HG03196 (cell line): ENCODE results near the gene HMOX1.
"Not testable (repeated sequence)": the region's sequence is repeated elsewhere in the genome, so short reads cannot be mapped to it uniquely, and the experiment has no call there.

Experiments
- ATAC-seq: cut with Tn5 transposase; IDR thresholded peaks from one replicate; pipeline ENCODE4 v1.9.1; 2021; ENCODE audit not compliant: unreplicated experiment

HMOX1 gene

DNA sequence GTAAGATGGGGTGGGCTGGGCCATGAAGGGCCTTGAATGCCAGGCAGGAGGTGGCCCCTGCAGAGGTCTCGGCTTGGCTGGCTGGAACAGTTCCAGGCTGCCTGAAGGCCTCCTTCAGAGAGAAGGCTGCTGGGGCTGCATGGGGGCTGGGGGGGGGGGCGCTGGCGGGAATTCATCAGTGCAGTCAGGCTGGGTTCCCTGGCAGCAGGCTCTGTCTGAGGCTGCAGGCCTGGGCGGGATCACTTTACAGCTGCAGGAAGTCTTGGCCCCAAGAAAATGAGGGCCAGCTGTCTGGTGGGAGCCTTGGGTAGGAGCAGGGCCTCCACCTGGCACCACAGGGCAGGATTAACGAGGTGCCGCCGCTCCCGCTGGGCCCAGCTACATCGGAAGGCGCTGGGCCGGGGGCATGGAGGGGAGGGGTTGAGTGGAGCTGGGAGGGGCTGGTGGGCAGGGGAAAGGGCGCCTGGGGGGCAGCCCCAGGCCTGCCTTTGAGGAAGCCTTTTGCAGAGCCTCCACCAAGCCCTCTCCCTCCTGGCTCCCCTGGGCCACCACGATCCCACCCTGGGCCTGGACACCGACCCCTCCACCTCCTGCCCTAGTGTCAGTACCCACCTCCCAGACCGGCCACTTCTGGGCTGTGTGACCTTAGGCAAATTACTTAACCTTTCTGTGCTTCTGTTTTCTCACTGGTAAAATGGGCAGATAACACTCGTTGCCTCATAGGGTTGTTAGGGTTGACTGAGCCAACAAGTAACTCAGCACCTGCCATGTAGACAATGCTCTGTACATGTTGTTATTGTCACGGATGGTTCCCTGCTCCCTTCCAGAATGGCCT lies 31.0 kb upstream of the HMOX1 start:
- no peak for ATAC-seq

DNA sequence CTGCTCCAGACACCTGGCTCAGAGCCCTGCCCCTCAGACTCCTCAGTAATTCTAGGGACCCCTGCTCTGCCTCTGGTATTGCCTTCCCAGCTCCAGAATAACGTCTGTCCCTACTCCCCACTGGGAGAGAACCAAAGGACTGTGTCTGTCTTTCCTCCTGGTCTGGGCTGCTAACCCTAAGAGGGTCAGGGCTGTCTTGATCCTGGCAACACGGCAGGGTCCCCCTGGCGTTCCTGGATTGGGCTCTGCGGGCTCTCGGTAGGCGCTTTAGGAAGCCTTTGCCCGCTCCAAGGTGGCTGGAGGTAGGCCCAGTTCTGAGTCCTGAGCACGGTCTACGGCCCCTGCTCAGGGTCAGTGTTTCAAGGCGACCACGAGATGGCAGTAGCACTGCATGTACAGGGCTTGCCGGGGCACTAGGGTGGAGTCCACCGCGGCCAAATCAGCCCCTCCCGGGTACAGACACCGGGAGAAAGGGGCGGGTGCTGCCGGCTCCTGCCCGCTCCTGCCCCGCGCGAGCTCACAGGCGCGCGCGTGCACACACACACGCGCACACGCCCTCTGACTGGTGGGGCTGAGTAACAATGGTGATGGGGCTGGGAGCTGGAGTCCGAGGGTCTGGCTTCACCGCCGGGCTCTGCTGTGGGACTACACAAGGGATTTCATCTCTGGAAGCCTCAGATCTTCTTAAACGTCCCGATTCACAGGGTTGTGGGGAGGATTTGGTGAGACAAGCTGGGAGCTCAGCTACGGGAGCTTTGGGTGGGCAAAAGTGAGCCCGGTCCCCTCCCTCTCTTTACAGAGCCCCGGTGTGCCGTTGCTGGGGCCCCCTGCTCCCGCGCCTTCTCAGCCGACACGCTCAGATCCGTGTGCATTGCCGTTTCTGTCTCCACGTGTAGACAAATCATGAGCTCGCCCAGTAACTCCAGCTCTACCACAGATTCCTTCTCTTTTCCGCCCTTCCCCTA lies 30.1 kb upstream of the HMOX1 start:
- peak; percentile 68 for ATAC-seq

DNA sequence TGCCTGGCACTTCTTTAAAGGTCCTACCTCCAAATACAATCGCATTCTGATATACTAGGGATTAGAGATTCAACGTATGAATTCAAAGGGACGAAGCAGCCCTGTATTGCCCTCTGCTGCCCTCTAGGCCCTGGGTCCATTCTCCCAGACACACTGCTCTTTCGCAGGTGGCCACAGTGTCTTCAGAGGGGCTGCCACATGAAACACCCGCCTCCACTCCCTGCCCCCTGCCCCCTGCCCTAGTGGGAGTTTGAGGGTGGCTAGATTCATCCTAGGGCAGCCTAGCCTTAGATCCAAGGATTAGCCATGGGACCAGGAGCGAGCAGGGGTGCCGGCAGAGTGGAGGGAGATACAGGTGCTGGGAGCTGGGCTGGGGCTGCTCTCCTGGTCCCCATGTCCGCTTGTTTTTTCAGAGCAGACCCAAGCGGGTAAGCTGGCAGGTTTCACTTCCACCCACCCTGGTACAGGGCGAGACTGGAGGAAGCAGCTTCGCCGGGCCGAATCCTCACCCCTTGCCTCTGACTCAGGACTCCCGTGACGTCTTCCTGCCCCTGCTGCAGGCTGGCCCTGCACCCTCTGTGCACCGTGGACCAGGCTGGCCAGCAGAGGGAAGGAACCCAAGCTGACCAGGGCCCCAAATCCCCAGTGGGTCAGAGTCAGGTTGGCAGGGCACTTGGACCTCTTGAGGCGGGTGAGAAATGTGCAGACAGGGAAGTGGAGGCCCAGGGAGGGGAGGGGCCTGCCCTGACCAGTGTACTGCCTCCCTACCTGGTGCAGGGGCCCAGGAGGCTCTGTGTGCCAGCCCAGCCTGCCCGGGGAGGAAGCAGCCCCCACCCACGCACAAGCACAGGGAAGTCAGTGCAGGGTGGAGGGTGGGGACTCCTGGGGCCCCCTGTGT lies 28.4 kb upstream of the HMOX1 start:
- ATAC-seq = peak; percentile 48

DNA sequence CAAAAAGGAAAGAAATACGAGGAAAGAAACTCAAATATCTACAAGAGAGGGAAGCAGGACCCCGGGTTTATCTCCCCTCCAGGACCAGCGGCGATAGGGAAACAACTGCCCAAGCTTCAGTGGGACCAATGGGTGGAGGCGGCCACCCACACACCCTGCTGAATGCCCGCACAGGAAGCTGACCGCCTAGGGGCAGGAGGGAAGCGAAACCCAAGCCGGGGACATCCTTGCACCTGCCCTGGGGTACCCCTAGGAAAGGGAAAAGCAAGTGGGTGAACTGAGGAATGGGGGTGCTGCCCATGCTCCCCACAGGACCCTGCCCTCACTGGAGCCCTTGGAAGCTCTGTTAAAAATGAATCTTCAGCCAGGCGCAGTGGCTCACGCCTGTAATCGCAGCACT lies 27.6 kb upstream of the HMOX1 start:
- ATAC-seq = no peak

DNA sequence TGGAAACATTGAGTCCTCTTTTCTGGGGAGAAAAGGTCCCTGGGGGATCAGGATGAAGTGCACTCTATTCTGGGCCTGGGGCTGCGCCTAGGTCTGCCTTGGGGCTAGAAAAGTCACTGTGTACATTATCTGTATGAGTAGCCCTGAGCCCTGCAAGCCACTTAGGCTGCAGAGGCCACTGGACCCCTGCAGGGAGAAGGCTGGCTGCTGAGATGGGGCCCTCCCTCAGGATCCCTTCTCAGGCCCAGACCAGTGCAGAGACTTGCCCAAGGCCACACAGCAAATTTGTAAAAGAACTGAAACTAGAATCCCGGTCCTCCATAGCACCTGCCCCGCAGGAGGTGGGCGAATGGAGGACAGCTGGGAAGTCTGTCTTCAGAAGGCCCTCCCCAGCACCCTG lies 26.8 kb upstream of the HMOX1 start:
- ATAC-seq = no peak

DNA sequence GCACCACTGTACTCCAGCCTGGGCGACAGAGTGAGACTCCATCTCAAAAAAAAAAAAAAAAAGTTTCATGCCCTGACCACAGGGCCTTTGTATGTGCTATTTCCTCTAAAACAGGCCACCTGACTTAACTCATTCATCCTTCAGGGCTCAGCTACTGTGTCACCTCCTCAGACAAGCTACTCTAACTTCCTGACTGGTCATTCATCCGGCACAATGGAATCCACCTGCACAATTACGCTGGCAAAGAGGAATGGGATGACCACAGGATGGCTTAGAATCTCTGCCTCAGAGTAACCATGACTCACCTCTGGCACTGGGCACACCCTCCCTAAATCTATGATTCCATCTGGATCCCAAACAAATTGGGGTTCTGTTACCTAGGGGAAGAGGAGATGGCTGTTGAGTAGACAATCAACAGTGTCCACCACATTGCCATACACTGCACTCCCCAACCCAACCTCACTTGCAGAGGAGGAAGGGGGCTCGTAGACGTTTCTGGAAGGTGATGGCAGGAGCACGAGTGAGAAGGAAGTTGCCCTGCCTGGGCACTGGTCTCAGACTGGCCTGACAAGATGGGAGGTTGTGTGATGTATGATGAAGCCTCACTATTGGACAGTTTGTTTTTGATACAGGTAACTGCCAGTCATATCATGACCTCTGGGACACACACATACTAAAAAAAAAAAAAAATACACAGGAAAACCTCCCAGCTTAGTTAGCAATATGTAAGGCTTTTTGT lies 22.8 kb upstream of the HMOX1 start:
- ATAC-seq = no peak

DNA sequence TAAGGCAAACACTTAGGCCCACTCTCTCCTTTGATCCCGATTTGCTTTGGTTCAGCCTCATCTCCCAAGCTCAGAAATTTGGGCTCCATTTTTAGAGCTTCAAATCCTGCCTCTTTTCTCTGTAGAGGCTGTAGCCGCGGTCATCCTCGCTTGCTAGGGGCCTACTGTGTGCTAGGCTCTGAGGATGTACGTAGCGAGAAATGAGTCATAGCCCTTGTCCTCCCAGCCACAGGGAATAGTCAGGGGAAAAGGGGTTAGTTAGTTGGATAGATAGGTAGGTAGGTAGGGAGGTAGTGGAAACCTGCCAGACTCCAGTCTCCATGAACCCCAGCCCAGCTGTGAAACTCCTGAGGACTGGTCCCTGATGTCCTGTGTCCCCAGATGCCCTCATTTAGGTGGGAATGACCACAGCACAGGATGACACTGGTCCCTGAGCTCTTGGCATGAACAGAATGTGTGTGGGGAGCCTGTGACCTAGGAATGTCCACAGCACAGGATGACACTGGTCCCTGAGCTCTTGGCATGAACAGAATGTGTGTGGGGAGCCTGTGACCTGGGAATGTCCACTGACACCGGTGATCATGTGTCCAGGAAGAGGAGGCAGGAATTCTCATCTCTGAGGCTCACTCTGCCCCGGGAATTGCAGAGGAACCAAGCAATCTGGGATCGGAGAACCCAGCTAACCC lies 21.4 kb upstream of the HMOX1 start:
- ATAC-seq = no peak

DNA sequence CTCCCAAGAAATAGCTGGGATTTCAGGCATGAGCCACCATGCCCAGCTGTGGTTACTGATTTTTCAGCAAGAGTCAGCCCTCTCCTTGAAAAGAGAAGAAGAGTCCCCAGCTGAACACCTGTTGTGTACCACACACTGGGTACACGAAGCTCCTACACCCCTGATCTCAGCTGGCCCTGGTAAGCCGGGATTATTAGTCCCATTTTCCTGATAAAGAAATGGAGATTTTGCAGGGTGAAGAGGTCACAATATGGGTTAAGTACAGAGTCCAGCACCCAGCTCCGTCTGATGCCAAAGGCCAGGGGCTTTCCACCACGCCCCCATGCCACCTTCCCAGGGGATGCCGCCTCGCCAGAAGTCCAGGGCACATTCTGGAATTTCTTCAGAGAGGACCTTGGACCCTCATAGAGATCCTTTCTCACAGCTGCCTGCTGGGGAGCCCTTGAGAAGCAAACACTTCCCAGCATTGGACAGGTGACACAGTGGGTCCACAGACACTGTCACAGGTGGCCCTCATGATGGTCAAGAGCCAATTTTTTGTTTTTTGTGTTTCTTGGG lies 19.8 kb upstream of the HMOX1 start:
- no peak for ATAC-seq

DNA sequence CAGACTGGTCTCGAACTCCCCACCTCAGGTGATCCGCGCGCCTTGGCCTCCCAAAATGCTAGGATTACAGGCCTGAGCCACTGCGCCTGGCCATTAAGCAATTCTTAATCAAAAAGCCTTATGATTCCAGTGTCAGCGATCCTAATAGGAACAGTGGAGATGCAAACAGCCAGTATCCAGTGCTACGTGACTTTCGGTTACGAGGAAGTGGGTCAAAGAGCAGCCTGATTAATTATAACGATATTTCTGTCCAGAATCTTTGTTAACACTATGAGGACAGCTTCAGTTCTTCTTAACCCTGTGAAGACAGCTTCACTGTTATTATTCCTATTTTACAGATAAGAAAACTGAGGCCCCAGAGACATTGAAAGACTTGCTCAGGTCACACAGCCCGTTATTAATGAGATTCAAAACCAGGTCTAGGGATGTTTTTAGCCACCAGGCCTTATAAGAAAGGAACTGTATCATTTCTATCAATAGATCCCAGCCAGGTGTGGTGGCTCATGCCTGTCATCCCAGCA lies 17.3 kb upstream of the HMOX1 start:
- ATAC-seq = no peak

DNA sequence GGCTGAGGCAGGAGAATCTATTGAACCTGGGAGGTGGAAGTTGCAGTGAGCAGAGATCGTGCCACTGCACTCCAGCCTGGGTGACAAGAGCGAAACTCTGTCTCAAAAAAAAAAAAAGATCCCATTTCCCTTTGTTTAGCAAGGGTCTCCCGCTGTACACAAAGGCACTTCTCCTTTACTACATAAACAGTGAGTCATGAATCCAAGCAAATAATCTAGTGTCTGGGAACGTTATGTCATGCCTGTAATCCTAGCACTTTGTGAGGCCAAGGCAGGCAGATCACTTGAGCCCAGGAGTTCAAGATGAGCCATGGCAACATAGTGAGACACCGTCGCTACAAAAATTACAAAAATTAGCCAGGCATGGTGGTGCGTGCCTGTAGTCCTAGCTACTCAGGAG lies 16.7 kb upstream of the HMOX1 start:
- not testable (repeated sequence) for ATAC-seq

DNA sequence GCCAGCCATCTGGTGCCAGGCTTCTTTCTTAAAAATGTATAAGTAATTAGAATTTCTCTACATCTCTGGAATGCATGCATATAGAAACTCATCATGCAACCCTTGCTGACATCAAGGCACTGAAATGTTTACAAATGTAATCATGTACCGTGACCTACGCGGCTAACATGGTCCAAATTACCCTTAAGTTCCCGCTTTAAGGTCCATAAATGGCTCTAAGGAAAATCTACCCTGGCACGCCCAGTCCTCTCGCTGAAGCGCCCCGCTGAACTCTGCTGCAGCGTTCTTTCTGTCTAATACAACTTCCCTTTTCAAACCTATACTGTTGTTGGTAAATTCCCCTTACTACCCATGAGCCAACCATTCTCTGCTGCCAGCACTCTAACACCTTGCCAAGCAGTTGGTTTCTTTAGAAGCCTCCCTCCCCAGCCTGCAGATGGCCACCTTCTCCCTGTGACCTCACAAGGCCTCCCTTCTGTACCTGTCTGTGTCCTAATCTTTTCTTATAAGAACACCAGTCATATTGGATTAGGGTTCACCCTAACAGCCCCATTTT lies 13.5 kb upstream of the HMOX1 start:
- no peak for ATAC-seq

DNA sequence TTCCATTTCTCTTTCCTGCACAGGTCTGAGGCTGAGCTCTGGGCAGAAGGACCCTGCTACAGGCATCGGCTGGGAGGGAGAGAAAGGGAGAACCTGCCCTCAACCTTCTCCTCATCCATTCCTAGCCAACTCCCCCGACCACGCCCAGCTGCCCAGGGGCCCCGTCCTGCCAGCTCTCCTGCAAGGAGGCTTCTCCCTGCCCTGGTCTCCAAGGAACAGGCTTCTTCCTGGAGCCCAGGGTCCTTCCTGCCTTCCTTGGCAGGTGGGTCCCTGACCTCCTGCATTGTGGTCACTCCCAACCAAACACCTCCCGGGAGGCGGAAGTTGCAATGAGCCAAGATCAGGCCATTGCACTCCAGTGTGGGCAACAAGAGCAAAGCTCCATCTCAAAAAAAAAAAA lies 12.5 kb upstream of the HMOX1 start:
- no peak for ATAC-seq

DNA sequence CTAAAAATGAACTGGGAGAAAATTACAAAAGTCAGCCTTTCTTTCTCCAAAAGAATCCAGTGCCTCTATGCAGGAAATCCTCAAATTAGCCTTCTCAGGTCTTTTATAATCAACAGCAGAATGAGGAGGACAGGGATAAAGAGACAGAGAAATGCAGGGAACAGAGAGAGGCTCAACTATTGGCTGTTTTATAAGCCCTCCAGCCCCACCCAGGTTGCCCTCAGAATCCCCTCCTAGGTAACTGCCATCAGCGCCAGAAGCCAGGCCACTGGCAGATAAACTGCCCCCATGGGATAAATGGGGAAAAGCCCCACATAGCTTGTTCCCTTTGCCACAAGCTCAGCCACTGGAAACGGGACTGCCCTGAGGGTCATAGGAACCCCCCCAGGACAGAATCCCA lies 10.9 kb upstream of the HMOX1 start:
- no peak for ATAC-seq

DNA sequence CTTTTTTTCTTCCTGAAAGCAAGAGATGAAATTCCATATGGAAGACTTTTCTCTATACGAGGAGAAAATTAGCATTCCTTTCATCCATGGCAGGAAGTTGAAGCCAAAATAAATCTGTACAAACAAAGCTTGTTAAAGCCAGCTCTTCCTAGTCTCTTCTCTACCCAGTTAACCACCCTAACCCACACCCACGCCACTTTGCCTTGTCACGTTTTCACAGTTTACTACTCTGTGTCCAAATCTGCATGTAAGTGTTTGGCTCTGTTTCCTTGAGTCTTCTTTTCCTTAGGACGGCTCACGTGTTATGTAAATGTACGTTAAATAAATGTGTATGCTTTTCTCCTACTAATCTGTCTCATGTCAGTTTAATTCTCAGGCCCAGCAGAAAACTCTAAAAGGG lies 7.1 kb upstream of the HMOX1 start:
- no peak for ATAC-seq

DNA sequence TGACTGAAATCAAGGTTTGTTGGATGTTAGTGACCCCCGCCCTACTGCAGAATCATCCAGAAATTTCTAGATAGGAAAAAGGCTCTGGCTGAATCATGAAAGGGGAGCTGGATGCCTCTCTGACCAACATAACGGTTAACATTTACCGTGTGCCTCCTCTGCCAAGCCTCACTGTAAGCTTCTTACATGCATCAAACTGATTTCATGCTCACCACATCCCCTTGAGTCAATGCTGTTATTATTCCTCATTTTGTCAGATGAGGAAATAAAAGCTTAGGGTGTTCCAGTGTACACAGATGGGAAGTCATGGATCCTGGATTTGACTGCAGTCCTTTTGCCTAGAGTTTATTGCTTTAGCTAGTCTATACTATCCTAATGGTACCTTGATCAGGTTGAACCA lies 5.9 kb upstream of the HMOX1 start:
- no peak for ATAC-seq

DNA sequence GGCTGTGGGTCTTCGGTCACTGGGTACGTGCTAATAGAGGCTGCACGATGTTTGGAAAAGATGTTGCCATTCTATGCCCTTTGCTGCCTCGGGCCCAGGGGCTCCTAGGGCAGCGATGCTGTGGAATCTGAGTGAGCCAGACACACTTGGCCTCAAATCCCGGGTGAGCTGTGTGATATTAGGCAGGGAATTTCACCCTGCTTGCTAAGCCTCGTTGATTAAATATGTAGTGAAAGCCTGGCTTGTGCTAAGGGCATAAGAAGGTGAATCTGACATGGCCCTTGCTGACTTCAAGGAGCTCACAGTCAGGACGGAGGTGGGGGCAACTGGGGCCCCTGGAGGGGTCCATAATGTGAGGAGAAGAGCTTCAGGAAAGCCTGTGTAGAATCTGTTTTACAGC lies 5.4 kb upstream of the HMOX1 start:
- ATAC-seq = no peak

DNA sequence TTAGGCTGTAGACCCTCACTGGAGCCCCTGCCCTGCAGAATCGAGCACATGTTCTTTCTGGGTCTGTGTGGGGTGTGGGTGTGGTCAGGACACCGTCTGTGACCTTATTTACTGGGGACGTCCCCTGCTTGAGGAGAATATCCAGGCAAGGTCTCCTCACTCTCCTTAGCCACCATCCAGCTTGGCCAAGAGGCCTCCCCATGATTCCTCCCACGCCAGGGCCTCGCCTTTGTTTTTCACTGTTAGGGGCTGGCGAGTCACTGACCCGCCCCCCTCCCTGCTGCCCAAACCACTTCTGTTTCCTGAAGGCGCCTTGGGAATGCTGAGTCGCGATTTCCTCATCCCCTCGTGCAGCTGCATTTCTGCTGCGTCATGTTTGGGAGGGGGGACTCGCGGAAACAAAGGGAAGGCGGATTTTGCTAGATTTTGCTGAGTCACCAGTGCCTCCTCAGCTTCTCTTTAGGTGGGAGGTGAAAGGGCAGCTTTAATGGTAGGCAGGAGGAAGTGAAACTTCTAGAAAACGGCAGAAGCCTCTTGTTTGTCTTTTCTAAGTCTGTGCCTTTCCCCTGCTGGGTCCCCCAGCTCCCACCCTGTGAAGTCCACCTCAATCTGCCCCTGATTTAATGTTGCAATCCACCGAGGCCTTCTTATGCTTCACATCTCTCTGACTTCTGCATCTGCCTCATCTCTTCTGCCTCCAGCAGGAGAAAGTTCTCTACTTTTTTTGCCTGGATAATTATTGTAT lies 4.0 kb upstream of the HMOX1 start:
- ATAC-seq = peak; percentile 62

DNA sequence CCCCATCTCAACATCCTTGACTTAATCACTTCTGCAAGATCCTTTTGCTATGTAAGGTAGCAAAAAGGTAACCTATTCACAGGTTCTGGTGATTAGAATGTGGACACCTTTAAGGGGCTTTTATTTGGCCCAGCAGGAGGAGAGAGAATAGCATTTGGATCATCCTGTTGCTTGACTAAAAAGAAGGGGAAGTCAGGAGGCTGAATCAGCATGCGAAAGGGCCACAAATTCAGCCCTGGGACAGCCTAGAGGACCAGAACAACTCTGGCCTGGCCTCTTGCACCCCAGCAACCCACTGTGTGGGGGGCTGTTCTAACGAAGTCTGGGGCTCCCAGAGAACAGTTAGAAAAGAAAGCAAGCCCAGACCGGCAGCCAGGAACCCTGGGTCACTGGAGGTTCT lies 3.2 kb upstream of the HMOX1 start:
- ATAC-seq = no peak
